Measurements from ENCODE around the gene ANTXR1. TPM values are rescaled to one million over a fixed set of nuclear protein-coding genes. Genes with fewer than 3 reads are reported as not detected.

Gene ANTXR1
- total RNA-seq, 1 donor from 2014 or later: 54.3 TPM

- Histone ChIP-seq H3K27ac (no peak overlapping the region), H3K9me3 (no peaks in the 10 kb centered on the region), H3K36me3 (no peaks in the 10 kb centered on the region), H3K27me3 (ENCODE audit: low read depth) (no peaks in the 10 kb centered on the region), H3K4me1 (peaks cover 52% of the 10 kb centered on the region), H3K4me3 (no peak overlapping the region)
- no peak for ATAC-seq
- no peak for DNase-seq
- intact Hi-C loops (cut with DNase I): no loop called here
- TF ChIP-seq CTCF (IDR thresholded peaks at IDR 0.05): no peak
Measured at GRCh38 chr2:69168144-69168813, 155.3 kb downstream of the ANTXR1 start.

- no peak for ATAC-seq
- Histone ChIP-seq H3K4me1 (peaks cover 43% of the 10 kb centered on the region), H3K27ac (no peak overlapping the region), H3K9me3 (no peaks in the 10 kb centered on the region), H3K4me3 (no peak overlapping the region), H3K36me3 (no peaks in the 10 kb centered on the region), H3K27me3 (ENCODE audit: low read depth) (no peaks in the 10 kb centered on the region)
- no peak for TF ChIP-seq CTCF (IDR thresholded peaks at IDR 0.05)
- no peak for DNase-seq
- intact Hi-C loops (cut with DNase I): no loop called here
Measured at GRCh38 chr2:69168950-69169654, 156.1 kb downstream of the ANTXR1 start.

- H3K27me3 ChIP-seq (ENCODE audit: low read depth): no peaks in the 10 kb centered on the region
- no peak overlapping the region for H3K4me3 ChIP-seq
- peaks cover 38% of the 10 kb centered on the region for H3K4me1 ChIP-seq
- no peaks in the 10 kb centered on the region for H3K36me3 ChIP-seq
- TF ChIP-seq CTCF (IDR thresholded peaks at IDR 0.05): no peak
- no peak overlapping the region for H3K27ac ChIP-seq
- no peaks in the 10 kb centered on the region for H3K9me3 ChIP-seq
- intact Hi-C loops (cut with DNase I): no loop called here
- no peak for ATAC-seq
- no peak for DNase-seq
Measured at GRCh38 chr2:69169655-69170389, 156.8 kb downstream of the ANTXR1 start.

- Histone ChIP-seq H3K9me3 (no peaks in the 10 kb centered on the region), H3K36me3 (no peaks in the 10 kb centered on the region), H3K4me3 (no peak overlapping the region), H3K27me3 (ENCODE audit: low read depth) (no peaks in the 10 kb centered on the region), H3K27ac (no peak overlapping the region), H3K4me1 (peaks cover 30% of the 10 kb centered on the region)
- DNase-seq: no peak
- no peak for ATAC-seq
- no peak for TF ChIP-seq CTCF (IDR thresholded peaks at IDR 0.05)
- intact Hi-C loops (cut with DNase I): no loop called here
Measured at GRCh38 chr2:69170661-69171060, 157.7 kb downstream of the ANTXR1 start.

GRCh38 chr2:69171116-69171896 lies 158.3 kb downstream of the ANTXR1 start:
- no peak for ATAC-seq
- DNase-seq: no peak
- Histone ChIP-seq H3K4me1 (peaks cover 28% of the 10 kb centered on the region), H3K27ac (no peak overlapping the region), H3K4me3 (no peak overlapping the region), H3K27me3 (ENCODE audit: low read depth) (no peaks in the 10 kb centered on the region), H3K36me3 (no peaks in the 10 kb centered on the region), H3K9me3 (no peaks in the 10 kb centered on the region)
- no peak for TF ChIP-seq CTCF (IDR thresholded peaks at IDR 0.05)
- intact Hi-C loops (cut with DNase I): no loop called here

Data from lower lobe of right lung (tissue), 2 donors.